ENCODE data around the gene MED31.

GRCh38 chr17:6671431-6671830 lies 20.0 kb upstream of the MED31 start:
- TF ChIP-seq GATA3 (IDR thresholded peaks at IDR 0.05; ENCODE audit: low read depth, low read length): no peak
- no peak for TF ChIP-seq GATA2 (IDR thresholded peaks at IDR 0.05; ENCODE audit: low read depth, low read length)

Data from SH-SY5Y (cell line).